GM12864 (cell line): ENCODE data around the gene NCKAP1.
"Not testable (repeated sequence)": the region's sequence is repeated elsewhere in the genome, so short reads cannot be mapped to it uniquely, and the experiment has no call there.

ENCODE experiments used
- DNase-seq: peaks from one replicate; pipeline ENCODE4 v3.0.0-alpha.2; 2011; ENCODE audit warnings: low read depth
- H3K4me3 ChIP-seq: 2 replicates; pipeline ENCODE4 v1.5.1; 2011; ENCODE audit warnings: mild to moderate bottlenecking, low read depth, low read length, control low read depth
- TF ChIP-seq, protein P1 (sequence below): IDR thresholded peaks from 2 replicates; pipeline ENCODE4 v1.5.1; 2011; ENCODE audit warnings: low read depth, mild to moderate bottlenecking, moderate library complexity, low read length, control low read depth, inconsistent platforms; ENCODE audit errors: missing control alignments

NCKAP1 gene

DNA sequence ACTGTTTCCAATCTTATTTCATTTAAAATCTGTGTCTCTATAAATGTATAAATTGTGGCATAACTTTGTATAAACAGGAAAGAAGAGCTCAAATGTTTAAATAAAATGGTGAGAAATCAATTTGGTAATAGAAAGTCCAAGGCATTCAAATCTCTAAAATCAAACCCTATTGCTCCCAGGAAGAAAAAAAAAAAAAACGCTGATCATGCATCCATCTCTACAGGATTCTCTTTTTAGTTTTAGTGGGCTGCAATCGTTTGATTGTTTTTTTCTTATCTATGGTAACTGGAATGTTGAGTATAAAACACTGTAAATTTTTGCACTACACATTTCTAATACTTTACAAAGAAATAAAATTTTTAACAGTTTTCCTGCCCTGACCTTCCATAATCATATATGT, 75.6 kb downstream of the NCKAP1 start:
- TF ChIP-seq, protein P1, sequence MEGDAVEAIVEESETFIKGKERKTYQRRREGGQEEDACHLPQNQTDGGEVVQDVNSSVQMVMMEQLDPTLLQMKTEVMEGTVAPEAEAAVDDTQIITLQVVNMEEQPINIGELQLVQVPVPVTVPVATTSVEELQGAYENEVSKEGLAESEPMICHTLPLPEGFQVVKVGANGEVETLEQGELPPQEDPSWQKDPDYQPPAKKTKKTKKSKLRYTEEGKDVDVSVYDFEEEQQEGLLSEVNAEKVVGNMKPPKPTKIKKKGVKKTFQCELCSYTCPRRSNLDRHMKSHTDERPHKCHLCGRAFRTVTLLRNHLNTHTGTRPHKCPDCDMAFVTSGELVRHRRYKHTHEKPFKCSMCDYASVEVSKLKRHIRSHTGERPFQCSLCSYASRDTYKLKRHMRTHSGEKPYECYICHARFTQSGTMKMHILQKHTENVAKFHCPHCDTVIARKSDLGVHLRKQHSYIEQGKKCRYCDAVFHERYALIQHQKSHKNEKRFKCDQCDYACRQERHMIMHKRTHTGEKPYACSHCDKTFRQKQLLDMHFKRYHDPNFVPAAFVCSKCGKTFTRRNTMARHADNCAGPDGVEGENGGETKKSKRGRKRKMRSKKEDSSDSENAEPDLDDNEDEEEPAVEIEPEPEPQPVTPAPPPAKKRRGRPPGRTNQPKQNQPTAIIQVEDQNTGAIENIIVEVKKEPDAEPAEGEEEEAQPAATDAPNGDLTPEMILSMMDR: no peak
- no peak for DNase-seq
- no peak overlapping the region for H3K4me3 ChIP-seq

DNA sequence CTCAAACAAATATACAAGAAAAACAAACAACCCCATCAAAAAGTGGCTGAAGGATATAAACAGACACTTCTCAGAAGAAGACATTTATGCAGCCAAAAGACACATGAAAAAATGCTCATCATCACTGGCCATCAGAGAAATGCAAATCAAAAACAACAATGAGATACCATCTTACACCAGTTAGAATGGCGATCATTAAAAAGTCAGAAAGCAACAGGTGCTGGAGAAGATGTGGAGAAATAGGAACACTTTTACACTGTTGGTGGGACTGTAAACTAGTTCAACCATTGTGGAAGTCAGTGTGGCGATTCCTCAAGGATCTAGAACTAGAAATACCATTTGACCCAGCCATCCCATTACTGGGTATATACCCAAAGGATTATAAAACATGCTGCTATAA, 77.4 kb downstream of the NCKAP1 start:
- DNase-seq, H3K4me3 ChIP-seq: not testable (repeated sequence)

DNA sequence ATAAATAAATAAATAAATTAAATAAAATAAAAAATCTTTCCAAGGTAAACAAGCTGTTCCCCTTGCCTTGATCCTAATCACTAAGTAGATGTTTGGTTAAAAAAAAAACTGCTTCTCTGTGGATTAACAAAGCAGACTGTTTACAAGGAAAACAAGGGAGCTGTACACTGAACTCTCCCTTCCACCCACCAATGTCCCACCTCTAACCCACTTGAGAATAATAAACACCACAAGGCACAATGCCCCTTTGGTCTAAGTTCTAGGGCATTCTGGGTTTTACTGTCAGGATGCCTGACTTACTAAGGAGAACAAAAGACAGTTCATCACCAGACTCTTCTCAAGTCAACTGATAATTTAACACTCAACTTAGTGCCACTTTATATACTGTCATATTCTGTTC, 83.5 kb downstream of the NCKAP1 start:
- H3K4me3 ChIP-seq: no peak overlapping the region
- TF ChIP-seq, protein P1: no peak
- no peak for DNase-seq

DNA sequence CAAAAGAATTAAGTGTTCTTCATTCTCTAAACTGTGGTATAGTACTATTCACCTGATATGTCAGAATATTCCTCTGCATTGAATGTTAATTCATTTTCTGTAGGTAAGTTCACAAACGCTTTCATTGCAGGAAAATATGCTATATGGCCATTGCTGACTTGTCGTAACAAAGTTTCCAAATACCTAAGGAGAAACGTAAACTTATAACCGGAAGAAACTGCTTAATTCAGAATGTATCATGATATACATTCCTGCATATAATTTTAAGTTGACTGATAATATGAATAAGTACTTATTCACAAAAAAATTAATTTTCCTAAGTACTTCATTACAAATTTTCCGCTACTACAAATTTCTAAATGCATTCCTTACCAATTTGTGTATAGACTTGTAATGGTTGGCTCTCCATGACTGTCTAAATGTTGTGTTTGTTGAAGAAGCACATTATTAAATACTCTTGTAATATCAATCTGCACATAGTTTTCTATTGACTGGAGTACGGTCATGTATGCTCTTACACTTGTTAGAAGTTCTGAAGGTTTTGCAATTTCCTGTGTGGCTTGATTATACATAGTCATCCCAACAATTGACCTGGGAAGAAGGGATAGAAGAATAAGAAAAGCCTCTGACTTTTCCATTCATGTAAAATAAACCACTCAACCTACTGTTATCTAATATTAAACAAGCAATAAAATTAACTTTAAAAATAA, 85.4 kb downstream of the NCKAP1 start:
- TF ChIP-seq, protein P1: no peak
- no peak for DNase-seq
- no peak overlapping the region for H3K4me3 ChIP-seq

DNA sequence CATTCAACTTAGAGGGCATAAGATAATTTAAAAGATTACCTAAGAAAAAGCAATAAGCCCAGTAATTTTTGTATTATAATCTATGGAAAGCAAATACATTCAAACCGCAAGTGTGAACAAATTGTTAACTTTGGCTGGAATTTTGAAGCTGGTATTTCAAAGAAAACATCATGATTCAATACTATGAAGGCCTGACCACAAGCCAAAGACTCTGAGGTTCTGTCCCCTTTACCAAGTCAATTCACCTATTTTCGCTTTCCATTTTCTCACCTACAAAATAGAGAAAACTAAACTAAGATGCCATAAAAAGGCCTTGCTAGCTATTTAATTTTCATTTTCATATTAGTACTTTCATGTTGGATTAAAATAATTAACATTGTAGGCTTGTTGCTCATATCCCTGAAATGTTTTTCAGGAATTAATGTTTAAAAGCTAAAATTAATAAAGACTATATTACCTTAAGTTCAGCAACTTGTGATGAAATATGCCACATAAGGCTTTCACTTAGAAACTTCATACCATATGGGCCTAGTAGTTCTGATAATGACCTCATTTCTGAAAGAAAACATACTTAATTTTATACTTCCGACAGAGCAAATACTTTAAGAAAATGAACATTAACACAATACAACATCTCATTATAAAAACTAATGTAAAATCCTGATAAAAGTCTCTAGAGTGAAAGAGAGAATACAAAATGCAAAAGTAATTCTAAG, 86.2 kb downstream of the NCKAP1 start:
- no peak overlapping the region for H3K4me3 ChIP-seq
- no peak for DNase-seq
- TF ChIP-seq, protein P1: no peak

DNA sequence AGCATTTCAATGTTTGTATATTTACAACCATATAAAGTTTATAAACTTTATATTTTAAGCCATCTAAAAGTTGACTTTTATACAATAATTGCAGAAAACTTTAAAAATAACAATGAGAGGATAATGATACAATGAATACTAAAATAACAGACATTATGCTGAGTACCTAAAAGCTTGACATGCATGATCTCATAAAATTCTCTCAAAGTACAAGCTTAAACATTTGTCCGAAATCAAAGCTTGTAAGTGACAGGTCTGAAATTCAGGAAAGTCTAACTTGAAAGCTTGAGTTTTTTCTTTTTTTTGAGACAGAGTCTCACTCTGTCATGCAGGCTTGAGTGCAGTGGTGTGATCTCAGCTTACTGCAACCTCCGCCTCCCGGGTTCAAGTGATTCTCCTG, 87.7 kb downstream of the NCKAP1 start:
- no peak overlapping the region for H3K4me3 ChIP-seq
- DNase-seq: no peak
- TF ChIP-seq, protein P1: no peak

DNA sequence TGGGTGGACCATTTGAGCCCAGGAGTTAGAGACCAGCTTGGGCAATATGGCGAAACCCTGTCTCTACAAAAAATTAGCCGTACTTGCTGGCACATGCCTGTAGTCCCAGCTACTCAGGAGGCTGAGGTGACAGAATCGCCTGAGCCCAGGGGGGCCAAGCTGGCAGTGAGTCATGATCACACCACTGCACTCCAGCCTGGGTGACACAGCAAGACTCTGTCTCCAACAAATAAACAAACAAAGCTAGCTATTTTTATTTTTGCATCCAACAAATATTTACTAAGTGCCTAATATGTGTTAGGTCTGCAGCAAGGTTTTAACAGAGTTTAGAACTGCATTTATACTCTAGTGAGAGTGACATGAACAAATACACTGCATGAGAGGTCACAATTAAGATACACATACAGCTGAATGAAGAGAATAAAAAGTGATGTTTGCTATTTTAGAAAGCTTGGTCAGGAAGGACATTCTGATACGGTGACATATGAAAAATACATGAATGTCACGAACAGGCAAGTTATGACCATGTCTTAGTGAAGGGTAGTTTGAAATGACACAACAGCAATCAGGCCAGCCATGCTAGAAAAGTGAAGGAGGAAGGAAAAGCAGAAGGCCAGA, 88.6 kb downstream of the NCKAP1 start:
- TF ChIP-seq, protein P1: no peak
- no peak for DNase-seq
- no peak overlapping the region for H3K4me3 ChIP-seq
